Esophagus muscularis mucosa (tissue), 3 donors: Measurements from ENCODE around the gene GOLGA5.

Experiments used
- POLR2A ChIP-seq: fragments of 450-650 bp; IDR thresholded peaks from one replicate; pipeline ENCODE4 v1.6.1; 2017; ENCODE audit warnings: antibody characterized with exemption, moderate library complexity, mild to moderate bottlenecking, low read depth
- POLR2AphosphoS5 ChIP-seq, 2 donors: sonication (generic); formaldehyde crosslinking; IDR thresholded peaks; one replicate each; pipeline ENCODE4 v1.6.1; 2017; ENCODE audit warnings: antibody characterized with exemption in 2 of 2
- TF ChIP-seq, protein P1 (sequence below), 3 experiments: fragments of 200-600 bp in 2 of 3; fragments of 450-650 bp in 1 of 3; sonication (generic) in 2 of 3; IDR thresholded peaks; one replicate each; pipeline ENCODE4 v1.5.1; 2017 to 2019; ENCODE audit warnings: antibody characterized with exemption in 3 of 3, mild to moderate bottlenecking in 2 of 3, moderate library complexity in 1 of 3

GRCh38 chr14:92801917-92802316 lies 7.8 kb downstream of the GOLGA5 start:
- no peak for TF ChIP-seq POLR2AphosphoS5 (IDR thresholded peaks at IDR 0.05)
- TF ChIP-seq, protein P1, sequence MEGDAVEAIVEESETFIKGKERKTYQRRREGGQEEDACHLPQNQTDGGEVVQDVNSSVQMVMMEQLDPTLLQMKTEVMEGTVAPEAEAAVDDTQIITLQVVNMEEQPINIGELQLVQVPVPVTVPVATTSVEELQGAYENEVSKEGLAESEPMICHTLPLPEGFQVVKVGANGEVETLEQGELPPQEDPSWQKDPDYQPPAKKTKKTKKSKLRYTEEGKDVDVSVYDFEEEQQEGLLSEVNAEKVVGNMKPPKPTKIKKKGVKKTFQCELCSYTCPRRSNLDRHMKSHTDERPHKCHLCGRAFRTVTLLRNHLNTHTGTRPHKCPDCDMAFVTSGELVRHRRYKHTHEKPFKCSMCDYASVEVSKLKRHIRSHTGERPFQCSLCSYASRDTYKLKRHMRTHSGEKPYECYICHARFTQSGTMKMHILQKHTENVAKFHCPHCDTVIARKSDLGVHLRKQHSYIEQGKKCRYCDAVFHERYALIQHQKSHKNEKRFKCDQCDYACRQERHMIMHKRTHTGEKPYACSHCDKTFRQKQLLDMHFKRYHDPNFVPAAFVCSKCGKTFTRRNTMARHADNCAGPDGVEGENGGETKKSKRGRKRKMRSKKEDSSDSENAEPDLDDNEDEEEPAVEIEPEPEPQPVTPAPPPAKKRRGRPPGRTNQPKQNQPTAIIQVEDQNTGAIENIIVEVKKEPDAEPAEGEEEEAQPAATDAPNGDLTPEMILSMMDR (IDR thresholded peaks at IDR 0.05), result no peak
- no peak for TF ChIP-seq POLR2A
